GM23248 (cell line): ENCODE results near the gene CDKAL1.

Experiments
- EZH2 ChIP-seq: fragments of 200-600 bp; sonication (generic); IDR thresholded peaks from 2 replicates; pipeline ENCODE4 v1.6.1; 2018; ENCODE audit warnings: antibody characterized with exemption, mild to moderate bottlenecking; ENCODE audit not compliant: insufficient read depth, poor library complexity, severe bottlenecking
- EZH2phosphoT487 ChIP-seq: fragments of 200-600 bp; sonication (generic); IDR thresholded peaks from 2 replicates; pipeline ENCODE4 v1.6.1; 2018; ENCODE audit warnings: antibody characterized with exemption, moderate library complexity, mild to moderate bottlenecking, low read depth; ENCODE audit not compliant: insufficient read depth

DNA sequence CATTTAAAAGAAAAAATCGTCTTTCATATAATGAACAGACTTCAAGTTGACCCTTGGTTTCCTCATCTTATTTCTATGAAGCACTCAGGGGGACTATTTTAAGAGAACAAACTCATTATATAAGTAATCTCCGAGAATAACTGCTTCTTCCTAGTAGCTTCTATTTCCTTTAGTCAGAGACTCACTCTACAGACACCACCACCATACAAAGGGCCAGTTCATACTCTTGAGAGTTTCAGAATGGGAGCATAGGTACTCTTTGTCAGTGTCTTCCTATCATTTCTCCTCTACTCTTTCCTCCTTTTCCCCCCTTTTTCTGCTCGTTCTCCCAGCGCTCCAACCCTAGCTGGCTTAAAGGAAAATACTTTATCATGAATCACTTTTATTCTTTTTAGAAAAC is 104.9 kb downstream of the CDKAL1 start:
- TF ChIP-seq EZH2phosphoT487, result no peak
- no peak for TF ChIP-seq EZH2
